ENCODE measurements around the gene ASPN.

DNA sequence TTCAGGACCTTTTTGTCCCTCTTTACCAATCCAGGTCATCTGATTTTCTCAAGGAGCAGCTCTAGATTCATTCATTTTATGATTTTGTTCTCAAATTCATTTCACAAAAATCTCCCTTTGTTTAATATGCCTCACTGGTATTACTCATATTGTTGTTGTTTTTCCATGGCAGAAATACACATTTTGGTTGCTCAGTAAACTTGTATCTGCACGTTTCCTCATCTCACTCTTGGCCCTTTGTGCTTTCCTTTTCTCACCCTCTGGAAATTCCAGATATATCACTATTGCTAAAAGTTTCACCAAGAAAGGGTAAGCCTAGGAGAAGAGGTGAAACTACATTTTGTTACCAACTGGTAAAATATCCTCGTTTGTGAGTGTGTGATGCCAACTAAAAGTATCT is 14.8 kb downstream of the ASPN start:
- TF ChIP-seq, protein P1, sequence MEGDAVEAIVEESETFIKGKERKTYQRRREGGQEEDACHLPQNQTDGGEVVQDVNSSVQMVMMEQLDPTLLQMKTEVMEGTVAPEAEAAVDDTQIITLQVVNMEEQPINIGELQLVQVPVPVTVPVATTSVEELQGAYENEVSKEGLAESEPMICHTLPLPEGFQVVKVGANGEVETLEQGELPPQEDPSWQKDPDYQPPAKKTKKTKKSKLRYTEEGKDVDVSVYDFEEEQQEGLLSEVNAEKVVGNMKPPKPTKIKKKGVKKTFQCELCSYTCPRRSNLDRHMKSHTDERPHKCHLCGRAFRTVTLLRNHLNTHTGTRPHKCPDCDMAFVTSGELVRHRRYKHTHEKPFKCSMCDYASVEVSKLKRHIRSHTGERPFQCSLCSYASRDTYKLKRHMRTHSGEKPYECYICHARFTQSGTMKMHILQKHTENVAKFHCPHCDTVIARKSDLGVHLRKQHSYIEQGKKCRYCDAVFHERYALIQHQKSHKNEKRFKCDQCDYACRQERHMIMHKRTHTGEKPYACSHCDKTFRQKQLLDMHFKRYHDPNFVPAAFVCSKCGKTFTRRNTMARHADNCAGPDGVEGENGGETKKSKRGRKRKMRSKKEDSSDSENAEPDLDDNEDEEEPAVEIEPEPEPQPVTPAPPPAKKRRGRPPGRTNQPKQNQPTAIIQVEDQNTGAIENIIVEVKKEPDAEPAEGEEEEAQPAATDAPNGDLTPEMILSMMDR (IDR thresholded peaks at IDR 0.05), result no peak
- no peak for TF ChIP-seq POLR2A (IDR thresholded peaks at IDR 0.05)
- TF ChIP-seq POLR2AphosphoS5 (IDR thresholded peaks at IDR 0.05; ENCODE audit: insufficient read depth in 1 of 2, low read depth in 1 of 2), result no peak
